Measurements from ENCODE around the gene MFAP3. TPM values are rescaled to one million over a fixed set of nuclear protein-coding genes. Genes with fewer than 3 reads are reported as not detected.

Gene MFAP3
- 10 to 100 TPM; 22.1 to 27.1 (median 24.4) TPM for total RNA-seq
- 10 to 100 TPM in 2 of 3 donors, 1 to 10 TPM in 1; 8.2 to 45.5 (median 13.6) TPM for polyA plus RNA-seq
- long read RNA-seq, donor 1, transcript MFAP3-212 (3 exons, 643 nt), result major isoform, 20 of 21 reads
- long read RNA-seq, donor 1, partial matches to known transcripts, result 0 of 21 reads
- long read RNA-seq, donor 1, other reads (novel, unspliced or antisense), result 1 of 21 reads
- long read RNA-seq, donor 2, transcript MFAP3-212 (3 exons, 643 nt), result major isoform, 17 of 31 reads
- long read RNA-seq, donor 2, partial matches to known transcripts, result 12 of 31 reads
- long read RNA-seq, donor 2, other reads (novel, unspliced or antisense), result 1 of 31 reads

DNA sequence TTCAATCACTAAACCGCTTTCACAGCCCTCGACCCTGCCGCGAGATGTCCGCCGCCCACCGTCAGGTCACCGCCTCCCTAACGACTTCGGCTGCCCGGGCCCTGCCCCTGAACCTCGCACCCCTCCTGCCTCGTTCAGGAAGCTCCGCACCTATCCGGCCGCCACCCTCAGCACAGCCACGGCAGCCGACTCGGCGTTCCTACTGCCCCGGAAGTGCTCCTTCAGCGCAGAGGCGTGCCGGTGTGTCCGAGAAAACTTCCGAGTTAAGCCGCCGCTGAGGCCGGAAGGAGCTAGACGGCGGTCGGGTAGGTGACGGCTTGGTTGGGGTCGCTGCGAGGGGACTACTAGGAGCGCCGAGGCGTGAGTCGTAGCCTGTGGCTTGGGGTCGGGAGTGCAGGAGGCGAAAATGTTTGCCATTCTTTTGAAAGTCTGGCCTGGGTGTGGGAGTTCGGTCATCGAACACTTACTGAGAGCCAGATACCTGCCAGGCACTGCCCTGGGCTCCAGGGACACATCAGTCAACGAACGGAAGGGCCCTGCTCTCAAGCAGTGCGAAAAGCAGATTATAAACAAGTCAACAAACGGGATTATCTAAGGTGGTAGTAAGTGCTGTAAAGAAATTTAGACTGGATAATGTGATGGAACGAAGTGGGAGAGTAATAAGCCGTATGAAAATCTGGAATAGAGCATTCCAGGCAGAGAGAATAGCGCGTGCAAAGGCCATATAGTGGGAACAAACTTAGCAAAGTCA is at the start of gene MFAP3, which contains the start of gene FAM114A2:
Gene MFAP3, plus strand, starts transcription at position 261 of the 751 bp plus-strand sequence. CDS start 10,756 bp downstream, outside the sequence.
Gene FAM114A2, minus strand, starts transcription at position 204 of the 751 bp plus-strand sequence. CDS start 3,957 bp downstream, outside the sequence.
- no peak for TF ChIP-seq CTCF (IDR thresholded peaks at IDR 0.05)
- peak within 1 kb of the TSS; percentile 89 for H3K27ac ChIP-seq
- H3K36me3 ChIP-seq (ENCODE audit: insufficient read depth in 1 of 2, low read depth in 1 of 2), result peaks cover 0 to 8% of the 10 kb centered on the region in 2 donors
- intact Hi-C loops (cut with DNase I), result no loop called here
- WGBS, 3 donors, result 1% methylated on average over 51 of the region's 51 CpGs
- H3K27me3 ChIP-seq (ENCODE audit: insufficient read depth in 3 of 3, low read length in 2 of 3), result no peaks in the 10 kb centered on the region
- DNase-seq, result peak; percentile 89 to 94
- H3K4me1 ChIP-seq, result peaks cover 37% of the 10 kb centered on the region
- peak; percentile 98 to 100 (median 99) for ATAC-seq
- H3K9me3 ChIP-seq, result no peaks in the 10 kb centered on the region
- peak within 1 kb of the TSS; percentile 91 for H3K4me3 ChIP-seq

DNA sequence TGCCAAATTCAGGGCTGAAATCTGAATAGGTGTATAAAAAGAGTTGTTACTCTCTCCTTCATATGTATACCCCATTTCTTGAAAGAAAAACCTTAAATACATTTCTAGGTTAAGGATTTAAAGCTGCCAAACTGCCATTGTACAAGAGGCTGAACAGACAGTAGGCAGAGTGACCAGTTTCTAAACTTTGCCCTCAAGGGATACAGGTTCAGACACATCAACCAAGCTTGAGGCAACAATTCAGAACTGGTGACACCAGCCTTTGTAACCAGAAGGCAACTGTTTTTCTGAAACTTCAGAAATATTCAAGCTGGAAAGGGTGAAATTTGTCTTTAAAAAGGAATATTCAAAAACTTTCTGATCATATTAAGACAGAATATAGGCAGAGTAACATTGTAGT is 47.6 kb upstream of the MFAP3 start:
- Histone ChIP-seq H3K27me3 (ENCODE audit: insufficient read depth in 3 of 3, low read length in 2 of 3) (no peaks in the 10 kb centered on the region), H3K36me3 (ENCODE audit: insufficient read depth in 1 of 2, low read depth in 1 of 2) (peaks cover 2 to 40% of the 10 kb centered on the region in 2 donors), H3K9me3 (no peaks in the 10 kb centered on the region), H3K4me1 (no peaks in the 10 kb centered on the region), H3K27ac (no peak overlapping the region), H3K4me3 (no peak overlapping the region)
- no peak for TF ChIP-seq CTCF (IDR thresholded peaks at IDR 0.05)
- ATAC-seq, result no peak
- intact Hi-C loops (cut with DNase I), result no loop called here
- no peak for DNase-seq

DNA sequence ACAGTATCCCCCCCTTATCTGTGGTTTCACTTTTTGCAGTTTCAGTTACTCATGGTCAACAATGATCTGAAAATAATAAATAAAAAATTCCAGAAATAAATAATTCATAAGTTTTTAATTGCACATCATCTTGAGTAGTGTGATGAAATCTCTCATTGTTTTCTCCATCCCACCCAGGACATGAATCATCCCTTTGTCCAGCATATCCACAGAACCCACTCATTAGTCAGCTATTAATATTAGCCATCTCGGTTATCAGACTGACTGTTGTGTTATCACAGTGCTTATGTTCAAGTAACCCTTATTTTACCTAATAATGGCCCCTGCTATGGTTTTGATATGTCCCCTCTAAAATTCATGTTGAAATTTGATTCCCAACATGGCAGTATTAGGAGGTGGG is 40.8 kb upstream of the MFAP3 start:
- no peaks in the 10 kb centered on the region for H3K9me3 ChIP-seq
- H3K27ac ChIP-seq, result no peak overlapping the region
- WGBS, 3 donors, result 74 to 83% (median 83%) methylated on average over 1 of the region's 1 CpG
- H3K36me3 ChIP-seq (ENCODE audit: insufficient read depth in 1 of 2, low read depth in 1 of 2), result peaks cover 5 to 74% of the 10 kb centered on the region in 2 donors
- no peaks in the 10 kb centered on the region for H3K27me3 ChIP-seq (ENCODE audit: insufficient read depth in 3 of 3, low read length in 2 of 3)
- no peak for DNase-seq
- H3K4me1 ChIP-seq, result peaks cover 4% of the 10 kb centered on the region
- no peak overlapping the region for H3K4me3 ChIP-seq
- ATAC-seq, result no peak
- intact Hi-C loops (cut with DNase I), result no loop called here
- no peak for TF ChIP-seq CTCF (IDR thresholded peaks at IDR 0.05)

GRCh38 chr5:153998768-153999167 is 40.0 kb upstream of the MFAP3 start:
- intact Hi-C loops (cut with DNase I), result no loop called here
- H3K36me3 ChIP-seq (ENCODE audit: insufficient read depth in 1 of 2, low read depth in 1 of 2), result peaks cover 5 to 67% of the 10 kb centered on the region in 2 donors
- ATAC-seq (no peak), DNase-seq (no peak)
- no peak overlapping the region for H3K27ac ChIP-seq
- TF ChIP-seq CTCF (IDR thresholded peaks at IDR 0.05), result no peak
- H3K4me1 ChIP-seq, result peaks cover 4% of the 10 kb centered on the region
- H3K4me3 ChIP-seq, result no peak overlapping the region
- 96 to 100% (median 96%) methylated on average over 1 of the region's 1 CpG for WGBS, 3 donors
- no peaks in the 10 kb centered on the region for H3K27me3 ChIP-seq (ENCODE audit: insufficient read depth in 3 of 3, low read length in 2 of 3)
- no peaks in the 10 kb centered on the region for H3K9me3 ChIP-seq
